MCF 10A (cell line): ENCODE results near the gene ARHGAP12. TPM values are rescaled to one million over a fixed set of nuclear protein-coding genes. Genes with fewer than 3 reads are reported as not detected.
A peak's percentile ranks its signal among the peaks of the same experiment; 100 is the strongest.

Source experiments
- BruUV-seq: library from RNA; stranded (reverse); fragments of 400-500 nt; replicated peaks from 2 replicates; lab custom pipeline; 2021; lab: Mats Ljungman, UMichigan
- CTCF ChIA-PET: fragments of 300-600 bp; sonication (Branson Sonifier 250); formaldehyde crosslinking; extraction: SDS; loops from one replicate; lab custom pipeline; 2021; ENCODE audit warnings: antibody characterized with exemption, inconsistent platforms; lab: Yijun Ruan, JAX
- POLR2A ChIA-PET: fragments of 300-600, 350-650 bp; sonication (Branson Sonifier 250); formaldehyde crosslinking; extraction: SDS; loops from one replicate; lab custom pipeline; 2020; ENCODE audit warnings: antibody characterized with exemption, inconsistent platforms; lab: Yijun Ruan, JAX
- DNase-seq: peaks from one replicate; pipeline ENCODE4 v3.0.0-alpha.2; 2018; ENCODE audit not compliant: unreplicated experiment
- H3K27ac Mint-ChIP-seq: one replicate; pipeline ENCODE4 v1.8.0; 2022; ENCODE audit warnings: mild to moderate bottlenecking, low read depth, mixed read lengths; ENCODE audit not compliant: unreplicated experiment
- H3K27me3 Mint-ChIP-seq: one replicate; pipeline ENCODE4 v1.8.0; 2022; ENCODE audit warnings: mixed read lengths; ENCODE audit not compliant: insufficient read depth, unreplicated experiment
- H3K36me3 Mint-ChIP-seq: one replicate; pipeline ENCODE4 v1.8.0; 2022; ENCODE audit warnings: mild to moderate bottlenecking, moderate library complexity, mixed read lengths; ENCODE audit not compliant: insufficient read depth, unreplicated experiment
- H3K4me1 Mint-ChIP-seq: one replicate; pipeline ENCODE4 v1.8.0; 2022; ENCODE audit warnings: mixed read lengths; ENCODE audit not compliant: insufficient read depth, unreplicated experiment
- H3K4me3 Mint-ChIP-seq: one replicate; pipeline ENCODE4 v1.8.0; 2022; ENCODE audit warnings: mild to moderate bottlenecking, moderate library complexity, mixed read lengths; ENCODE audit not compliant: unreplicated experiment
- H3K9me3 Mint-ChIP-seq: one replicate; pipeline ENCODE4 v1.8.0; 2022; ENCODE audit warnings: mixed read lengths; ENCODE audit not compliant: unreplicated experiment
- CTCF ChIP-seq: fragments of 200-600 bp; IDR thresholded peaks from one replicate; pipeline ENCODE4 v1.8.0; 2022; ENCODE audit warnings: antibody characterized with exemption, mild to moderate bottlenecking; ENCODE audit not compliant: unreplicated experiment
- intact Hi-C: fragments of 100-400 bp; cut with micrococcal nuclease; formaldehyde crosslinking; loops from 2 replicates; pipeline ENCODE4 v1.14.1; 2022
- total RNA-seq: library from RNA; stranded (reverse); gene quantifications from 2 replicates; pipeline ENCODE4 v1.2.3, GENCODE V29; 2022

ARHGAP12 gene
- total RNA-seq, 1 experiment from 2014 or later = 26.0 TPM

GRCh38 chr10:31963589-31963980 is 35.0 kb upstream of the ARHGAP12 start:
- CTCF ChIA-PET = interaction anchor here (0.6 kb wide), 1 partner anchor 1605 kb away, joined by 3 read pairs; no protein-coding TSS in a partner anchor
- POLR2A ChIA-PET = interaction anchor here (0.7 kb wide), 1 partner anchor 165 kb away, joined by 3 read pairs; no protein-coding TSS in a partner anchor
- Mint-ChIP-seq H3K4me1 (peaks cover 33% of the 10 kb centered on the region), H3K9me3 (no peaks in the 10 kb centered on the region), H3K27ac (no peak overlapping the region), H3K36me3 (no peaks in the 10 kb centered on the region), H3K27me3 (no peaks in the 10 kb centered on the region), H3K4me3 (no peak overlapping the region)
- BruUV-seq = no TSS peak
- intact Hi-C loops = no loop called here
- no peak for DNase-seq
- no peak for TF ChIP-seq CTCF

- Mint-ChIP-seq H3K36me3 (no peaks in the 10 kb centered on the region), H3K27ac (peak overlapping the region; percentile 57), H3K4me1 (peaks cover 34% of the 10 kb centered on the region), H3K9me3 (no peaks in the 10 kb centered on the region), H3K27me3 (no peaks in the 10 kb centered on the region), H3K4me3 (no peak overlapping the region)
- BruUV-seq = no TSS peak
- CTCF ChIA-PET = no interaction called here
- intact Hi-C loops = no loop called here
- no peak for DNase-seq
- no peak for TF ChIP-seq CTCF
- POLR2A ChIA-PET = no interaction called here
Measured at GRCh38 chr10:31962826-31963588, 34.4 kb upstream of the ARHGAP12 start.

GRCh38 chr10:31961277-31962074 is 32.8 kb upstream of the ARHGAP12 start:
- no peak for TF ChIP-seq CTCF
- DNase-seq = peak; percentile 78
- H3K27ac Mint-ChIP-seq = peak overlapping the region; percentile 57
- H3K27me3 Mint-ChIP-seq = no peaks in the 10 kb centered on the region
- no peaks in the 10 kb centered on the region for H3K36me3 Mint-ChIP-seq
- peaks cover under 1% of the 10 kb centered on the region for H3K9me3 Mint-ChIP-seq
- H3K4me3 Mint-ChIP-seq = peak overlapping the region; percentile 74
- peaks cover 34% of the 10 kb centered on the region for H3K4me1 Mint-ChIP-seq
- BruUV-seq = no TSS peak
- POLR2A ChIA-PET = interaction anchor here (1.0 to 1.7 kb wide), 4 partner anchors 9 to 99 kb away, joined by 3 to 6 read pairs (median 4); no protein-coding TSS in a partner anchor
- CTCF ChIA-PET = interaction anchor here (0.5 to 1.2 kb wide), 5 partner anchors 24 to 1235 kb away, joined by 3 to 5 read pairs (median 3); no protein-coding TSS in a partner anchor
- intact Hi-C loops = no loop called here
